Measurements from ENCODE around the gene FOXO6. TPM values are rescaled to one million over a fixed set of nuclear protein-coding genes. Genes with fewer than 3 reads are reported as not detected.

FOXO6 gene
- total and polyA plus RNA-seq, 2 donors (not counting 1 experiment from before 2014, with no cell fraction given): under 0.01 TPM; not detected in 1

- Histone ChIP-seq H3K4me1 (ENCODE audit: control insufficient read depth, extremely low read depth, insufficient read depth, low read length) (no peaks in the 10 kb centered on the region), H3K9ac (ENCODE audit: insufficient read depth, low read length) (no peak overlapping the region), H4K20me1 (ENCODE audit: control insufficient read depth, extremely low read depth, insufficient read depth, low read length) (no peaks in the 10 kb centered on the region), H3K27ac (ENCODE audit: insufficient read depth, low read length) (no peak overlapping the region), H3K27me3 (ENCODE audit: control insufficient read depth, insufficient read depth, low read length) (no peaks in the 10 kb centered on the region), H3K79me2 (ENCODE audit: control insufficient read depth, insufficient read depth, low read length) (no peaks in the 10 kb centered on the region), H2AFZ (ENCODE audit: low read length) (no peak overlapping the region), H3K4me2 (ENCODE audit: extremely low read depth, insufficient read depth, low read length) (no peak overlapping the region), H3K9me3 (ENCODE audit: control insufficient read depth, insufficient read depth, low read depth, low read length) (no peaks in the 10 kb centered on the region), H3K36me3 (ENCODE audit: control insufficient read depth, insufficient read depth, low read length) (no peaks in the 10 kb centered on the region), H3K4me3 (replicated peaks in 1 of 4; ENCODE audit: control extremely low read depth in 1 of 4, insufficient read depth in 1 of 4, low read depth in 3 of 4, low read length in 4 of 4) (no peak overlapping the region)
- no peak for DNase-seq (ENCODE audit: low read depth in 2 of 2)
- TF ChIP-seq EZH2 (IDR thresholded peaks at IDR 0.05; ENCODE audit: low read length, missing control alignments) (no peak), CTCF (conservative IDR thresholded peaks at IDR 0.05 in 1 of 2, IDR thresholded peaks at IDR 0.05 in 1 of 2; ENCODE audit: low read depth in 1 of 2, low read length in 2 of 2) (no peak)
These were observed 41.2 kb upstream of the FOXO6 start for GRCh38 chr1:41319807-41320711.

- TF ChIP-seq EZH2 (IDR thresholded peaks at IDR 0.05; ENCODE audit: low read length, missing control alignments) (no peak), CTCF (conservative IDR thresholded peaks at IDR 0.05 in 1 of 2, IDR thresholded peaks at IDR 0.05 in 1 of 2; ENCODE audit: low read depth in 1 of 2, low read length in 2 of 2) (no peak)
These were observed 40.1 kb upstream of the FOXO6 start for GRCh38 chr1:41320895-41321676.

GRCh38 chr1:41322101-41322661 lies 39.1 kb upstream of the FOXO6 start:
- H3K27me3 ChIP-seq (ENCODE audit: control insufficient read depth, insufficient read depth, low read length): no peaks in the 10 kb centered on the region
- DNase-seq (ENCODE audit: low read depth in 2 of 2): no peak
- no peaks in the 10 kb centered on the region for H3K9me3 ChIP-seq (ENCODE audit: control insufficient read depth, insufficient read depth, low read depth, low read length)
- H3K9ac ChIP-seq (ENCODE audit: insufficient read depth, low read length): no peak overlapping the region
- no peaks in the 10 kb centered on the region for H3K4me1 ChIP-seq (ENCODE audit: control insufficient read depth, extremely low read depth, insufficient read depth, low read length)
- TF ChIP-seq CTCF (conservative IDR thresholded peaks at IDR 0.05 in 1 of 2, IDR thresholded peaks at IDR 0.05 in 1 of 2; ENCODE audit: low read depth in 1 of 2, low read length in 2 of 2): no peak
- TF ChIP-seq EZH2 (IDR thresholded peaks at IDR 0.05; ENCODE audit: low read length, missing control alignments): no peak
- H3K4me2 ChIP-seq (ENCODE audit: extremely low read depth, insufficient read depth, low read length): no peak overlapping the region
- no peak overlapping the region for H3K27ac ChIP-seq (ENCODE audit: insufficient read depth, low read length)
- no peaks in the 10 kb centered on the region for H3K79me2 ChIP-seq (ENCODE audit: control insufficient read depth, insufficient read depth, low read length)
- no peak overlapping the region for H2AFZ ChIP-seq (ENCODE audit: low read length)
- H3K4me3 ChIP-seq (replicated peaks in 1 of 4; ENCODE audit: control extremely low read depth in 1 of 4, insufficient read depth in 1 of 4, low read depth in 3 of 4, low read length in 4 of 4): no peak overlapping the region
- no peaks in the 10 kb centered on the region for H4K20me1 ChIP-seq (ENCODE audit: control insufficient read depth, extremely low read depth, insufficient read depth, low read length)
- no peaks in the 10 kb centered on the region for H3K36me3 ChIP-seq (ENCODE audit: control insufficient read depth, insufficient read depth, low read length)

More at GRCh38 chr1:41320895-41321676, 40.1 kb upstream of the FOXO6 start:
- Histone ChIP-seq H3K9me3 (ENCODE audit: control insufficient read depth, insufficient read depth, low read depth, low read length) (no peaks in the 10 kb centered on the region), H3K4me3 (replicated peaks in 1 of 4; ENCODE audit: control extremely low read depth in 1 of 4, insufficient read depth in 1 of 4, low read depth in 3 of 4, low read length in 4 of 4) (no peak overlapping the region), H3K79me2 (ENCODE audit: control insufficient read depth, insufficient read depth, low read length) (no peaks in the 10 kb centered on the region), H3K36me3 (ENCODE audit: control insufficient read depth, insufficient read depth, low read length) (no peaks in the 10 kb centered on the region), H3K27ac (ENCODE audit: insufficient read depth, low read length) (no peak overlapping the region), H3K4me1 (ENCODE audit: control insufficient read depth, extremely low read depth, insufficient read depth, low read length) (no peaks in the 10 kb centered on the region), H3K4me2 (ENCODE audit: extremely low read depth, insufficient read depth, low read length) (no peak overlapping the region), H3K9ac (ENCODE audit: insufficient read depth, low read length) (no peak overlapping the region), H2AFZ (ENCODE audit: low read length) (no peak overlapping the region), H3K27me3 (ENCODE audit: control insufficient read depth, insufficient read depth, low read length) (no peaks in the 10 kb centered on the region), H4K20me1 (ENCODE audit: control insufficient read depth, extremely low read depth, insufficient read depth, low read length) (no peaks in the 10 kb centered on the region)
- no peak for DNase-seq (ENCODE audit: low read depth in 2 of 2)

Data from fibroblast of lung (primary cell).